GM13976 (cell line): ENCODE measurements around the gene AGER.

Source experiments
- DNase-seq: peaks from one replicate; pipeline ENCODE4 v3.0.0; 2012; ENCODE audit warnings: low spot score
- in situ Hi-C: fragments of 300-500 bp; cut with MboI; formaldehyde crosslinking; loops from one replicate; pipeline ENCODE4 v1.12.0; 2022; ENCODE audit warnings: low sequenced_read_pairs, mixed read lengths, inconsistent platforms; ENCODE audit not compliant: unreplicated experiment
- TF ChIP-seq, protein P1 (sequence below): IDR thresholded peaks from 2 replicates; pipeline ENCODE4 v1.5.1; 2012; ENCODE audit warnings: borderline replicate concordance, mild to moderate bottlenecking; ENCODE audit not compliant: insufficient read depth; ENCODE audit errors: extremely low read depth, missing control alignments, control extremely low read depth

The AGER gene

DNA sequence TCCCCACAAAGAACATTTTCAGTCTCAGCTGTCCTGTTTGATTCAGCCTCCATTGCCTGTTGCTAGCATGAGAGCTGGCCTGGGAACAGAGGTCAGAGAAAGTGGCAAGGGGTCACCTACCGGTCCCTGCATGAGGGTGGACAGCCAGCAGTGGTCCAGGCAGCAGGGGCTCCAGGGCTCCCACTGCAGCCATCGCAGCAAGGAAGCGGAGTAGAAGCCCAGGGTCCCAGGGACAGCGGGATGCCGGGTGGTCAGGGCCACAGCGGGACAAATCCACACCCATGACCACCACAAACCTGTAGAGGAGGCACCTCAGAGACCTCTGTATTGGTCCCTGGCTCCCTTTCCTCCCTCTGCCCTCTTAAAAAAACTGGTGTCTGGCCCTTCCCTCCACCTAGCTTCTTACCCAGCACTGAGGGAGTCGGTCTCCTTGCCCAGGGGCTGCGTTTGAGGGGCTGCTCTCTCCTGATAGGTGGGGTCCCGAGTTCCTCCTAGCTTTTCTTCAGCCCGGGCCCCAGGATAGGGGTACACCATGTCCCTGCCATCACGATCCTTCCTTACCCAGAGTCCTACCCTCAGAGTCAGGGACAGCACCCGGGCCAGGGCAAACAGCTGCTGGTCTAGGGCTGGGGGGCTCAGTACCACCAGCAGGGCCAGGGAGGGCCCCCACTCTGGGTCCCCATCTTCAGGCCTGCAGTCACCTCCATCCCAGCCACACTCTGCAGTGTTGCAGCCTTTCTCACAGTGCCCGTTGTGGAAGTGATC, 16.8 kb upstream of the AGER start:
- in situ Hi-C loops = no loop called here
- DNase-seq = no peak
- TF ChIP-seq, protein P1, sequence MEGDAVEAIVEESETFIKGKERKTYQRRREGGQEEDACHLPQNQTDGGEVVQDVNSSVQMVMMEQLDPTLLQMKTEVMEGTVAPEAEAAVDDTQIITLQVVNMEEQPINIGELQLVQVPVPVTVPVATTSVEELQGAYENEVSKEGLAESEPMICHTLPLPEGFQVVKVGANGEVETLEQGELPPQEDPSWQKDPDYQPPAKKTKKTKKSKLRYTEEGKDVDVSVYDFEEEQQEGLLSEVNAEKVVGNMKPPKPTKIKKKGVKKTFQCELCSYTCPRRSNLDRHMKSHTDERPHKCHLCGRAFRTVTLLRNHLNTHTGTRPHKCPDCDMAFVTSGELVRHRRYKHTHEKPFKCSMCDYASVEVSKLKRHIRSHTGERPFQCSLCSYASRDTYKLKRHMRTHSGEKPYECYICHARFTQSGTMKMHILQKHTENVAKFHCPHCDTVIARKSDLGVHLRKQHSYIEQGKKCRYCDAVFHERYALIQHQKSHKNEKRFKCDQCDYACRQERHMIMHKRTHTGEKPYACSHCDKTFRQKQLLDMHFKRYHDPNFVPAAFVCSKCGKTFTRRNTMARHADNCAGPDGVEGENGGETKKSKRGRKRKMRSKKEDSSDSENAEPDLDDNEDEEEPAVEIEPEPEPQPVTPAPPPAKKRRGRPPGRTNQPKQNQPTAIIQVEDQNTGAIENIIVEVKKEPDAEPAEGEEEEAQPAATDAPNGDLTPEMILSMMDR = no peak

DNA sequence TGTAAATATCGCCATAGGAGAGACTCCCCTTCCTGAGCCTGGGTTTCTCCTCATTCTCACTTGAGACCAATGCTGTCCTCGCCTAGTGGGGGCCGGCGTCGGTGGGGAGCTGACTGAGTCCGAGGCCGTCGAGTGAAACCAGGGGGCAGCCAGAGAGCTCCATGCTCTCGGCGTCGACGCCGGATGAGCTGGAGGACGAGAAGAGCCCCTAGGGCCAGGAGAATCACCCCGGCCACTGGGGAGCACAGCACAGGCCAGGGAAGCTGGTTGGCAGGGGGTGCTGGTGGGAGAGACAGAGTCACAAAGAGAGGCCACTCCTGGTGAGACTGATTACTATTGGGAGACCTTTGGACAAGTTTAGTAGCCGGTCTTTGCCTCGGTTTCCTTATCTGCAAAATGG, 14.8 kb upstream of the AGER start:
- TF ChIP-seq, protein P1 = no peak
- DNase-seq = no peak
- in situ Hi-C loops = no loop called here

- DNase-seq = no peak
- in situ Hi-C loops = no loop called here
- TF ChIP-seq, protein P1 = no peak
Observed at GRCh38 chr6:32198345-32198696, 14.3 kb upstream of the AGER start.

- in situ Hi-C loops = no loop called here
- TF ChIP-seq, protein P1 = no peak
- peak; percentile 63 for DNase-seq
Observed at GRCh38 chr6:32196682-32197616, 12.9 kb upstream of the AGER start.

GRCh38 chr6:32195902-32196681, 12.0 kb upstream of the AGER start:
- peak; percentile 85 for DNase-seq
- in situ Hi-C loops = no loop called here
- TF ChIP-seq, protein P1 = no peak

- TF ChIP-seq, protein P1 = peak; percentile 5
- in situ Hi-C loops = no loop called here
- DNase-seq = peak; percentile 98
Observed at GRCh38 chr6:32195652-32195901, 11.5 kb upstream of the AGER start.
